K562 (cell line): ENCODE results near the gene MED15. TPM values are rescaled to one million over a fixed set of nuclear protein-coding genes. Genes with fewer than 3 reads are reported as not detected.

Experiments
- ADNP ChIP-seq: fragments of 200-800 bp; sonication (Bioruptor generic); IDR thresholded peaks from 2 replicates; pipeline ENCODE4 v1.6.1; 2016; ENCODE audit warnings: missing genetic modification characterization, missing compliant biosample characterization
- DMBX1 ChIP-seq: fragments of 250-450 bp; sonication (Bioruptor Pico); IDR thresholded peaks from 2 replicates; pipeline ENCODE4 v1.8.0; 2022; ENCODE audit warnings: inconsistent platforms, mild to moderate bottlenecking, moderate library complexity, borderline replicate concordance
- ELF1 ChIP-seq: fragments of 200-800 bp; sonication (Bioruptor generic); IDR thresholded peaks from 2 replicates; pipeline ENCODE4 v1.6.1; 2016; ENCODE audit warnings: missing genetic modification characterization, missing compliant biosample characterization
- EZH2 ChIP-seq: IDR thresholded peaks from 2 replicates; pipeline ENCODE4 v1.6.1; 2012; ENCODE audit warnings: low read depth, mild to moderate bottlenecking, inconsistent platforms, low read length, borderline replicate concordance
- GATAD2A ChIP-seq: fragments of 450-650 bp; IDR thresholded peaks from 2 replicates; pipeline ENCODE4 v1.6.1; 2017
- GTF2F1 ChIP-seq: IDR thresholded peaks from 2 replicates; pipeline ENCODE4 v1.6.1; 2011; ENCODE audit warnings: low read depth, low read length, improper control_type of control experiment
- HDAC1 ChIP-seq, 2 experiments: fragments of 450-650 bp; IDR thresholded peaks; 2 replicates each; pipeline ENCODE4 v1.6.1; 2016 to 2017; ENCODE audit warnings: inconsistent platforms in 1 of 2, mild to moderate bottlenecking in 1 of 2, moderate library complexity in 1 of 2
- NCOA4 ChIP-seq: fragments of 450-650 bp; IDR thresholded peaks from 2 replicates; pipeline ENCODE4 v1.6.1; 2018; ENCODE audit warnings: mild to moderate bottlenecking; ENCODE audit not compliant: partially characterized antibody
- NFXL1 ChIP-seq: fragments of 450-650 bp; formaldehyde crosslinking; IDR thresholded peaks from 2 replicates; pipeline ENCODE4 v1.4.0; 2021; ENCODE audit warnings: mild to moderate bottlenecking
- PCBP1 ChIP-seq: fragments of 200-400 bp; formaldehyde crosslinking; IDR thresholded peaks from 2 replicates; pipeline ENCODE4 v1.6.1; 2018; ENCODE audit warnings: mild to moderate bottlenecking, low read depth, low read length; ENCODE audit not compliant: poor library complexity, severe bottlenecking
- SIN3B ChIP-seq: fragments of 450-650 bp; IDR thresholded peaks from 2 replicates; pipeline ENCODE4 v1.6.1; 2017; ENCODE audit warnings: low read depth, mild to moderate bottlenecking, moderate library complexity
- XRCC4 ChIP-seq: IDR thresholded peaks from one replicate; pipeline ENCODE4 v1.6.1; 2011; ENCODE audit not compliant: insufficient read depth, insufficient read length; ENCODE audit errors: extremely low read depth
- polyA plus RNA-seq, 8 experiments: library from polyadenylated mRNA; depleted of rRNA in 4 of 8; stranded (reverse) in 5 of 8; unstranded in 3 of 8; fragments of >200 nt; fragmentation: Nextera tagmentation in 2 of 8; fragmentation: Illumina TruSeq in 1 of 8; extraction: Ambion mirVana in 2 of 8; extraction: Trizol in 1 of 8; gene quantifications; 2 replicates each; pipeline versions ENCODE4 v1.2.1 to v1.2.3, GENCODE V29; 2011 to 2014; ENCODE audit warnings: inconsistent platforms in 1 of 8, missing spikeins in 1 of 8
- total RNA-seq, 7 experiments: library from RNA; depleted of rRNA in 6 of 7; stranded (reverse); fragments of >200 nt in 6 of 7; fragmentation: Illumina TruSeq in 2 of 7; extraction: Trizol in 2 of 7; gene quantifications; 2 replicates each; pipeline versions ENCODE4 v1.2.1 to v1.2.3, GENCODE V29; 2011 to 2021; ENCODE audit warnings: low replicate concordance in 1 of 7
- TF ChIP-seq, protein P1 (sequence below): fragments of 250-450 bp; sonication (Bioruptor Pico); IDR thresholded peaks from 2 replicates; pipeline ENCODE4 v1.5.0; 2021; ENCODE audit warnings: mild to moderate bottlenecking, borderline replicate concordance
- TF ChIP-seq, protein P2 (sequence below), 2 experiments: fragments of 450-650 bp; IDR thresholded peaks; 2 replicates each; pipeline ENCODE4 v1.6.1; 2018; ENCODE audit warnings: mild to moderate bottlenecking in 2 of 2, low read depth in 1 of 2; ENCODE audit not compliant: partially characterized antibody in 2 of 2
- TF ChIP-seq, protein P3 (sequence below): fragments of 250-450 bp; sonication (Bioruptor Pico); IDR thresholded peaks from 2 replicates; pipeline ENCODE4 v1.5.1; 2021; ENCODE audit warnings: mild to moderate bottlenecking
- TF ChIP-seq, protein P4 (sequence below): fragments of 450-650 bp; IDR thresholded peaks from 2 replicates; pipeline ENCODE4 v1.6.1; 2018; ENCODE audit warnings: mild to moderate bottlenecking, low read depth; ENCODE audit not compliant: partially characterized antibody
- TF ChIP-seq, protein P5 (sequence below): fragments of 450-650 bp; formaldehyde crosslinking; IDR thresholded peaks from 2 replicates; pipeline ENCODE4 v1.4.0; 2022; ENCODE audit warnings: missing genetic modification characterization

The MED15 gene
- total and polyA plus RNA-seq, 9 of the 15 experiments (the other 6 are each of a cell fraction or from before 2014, with no cell fraction given): 4.0 to 271 (median 60.1) TPM

DNA sequence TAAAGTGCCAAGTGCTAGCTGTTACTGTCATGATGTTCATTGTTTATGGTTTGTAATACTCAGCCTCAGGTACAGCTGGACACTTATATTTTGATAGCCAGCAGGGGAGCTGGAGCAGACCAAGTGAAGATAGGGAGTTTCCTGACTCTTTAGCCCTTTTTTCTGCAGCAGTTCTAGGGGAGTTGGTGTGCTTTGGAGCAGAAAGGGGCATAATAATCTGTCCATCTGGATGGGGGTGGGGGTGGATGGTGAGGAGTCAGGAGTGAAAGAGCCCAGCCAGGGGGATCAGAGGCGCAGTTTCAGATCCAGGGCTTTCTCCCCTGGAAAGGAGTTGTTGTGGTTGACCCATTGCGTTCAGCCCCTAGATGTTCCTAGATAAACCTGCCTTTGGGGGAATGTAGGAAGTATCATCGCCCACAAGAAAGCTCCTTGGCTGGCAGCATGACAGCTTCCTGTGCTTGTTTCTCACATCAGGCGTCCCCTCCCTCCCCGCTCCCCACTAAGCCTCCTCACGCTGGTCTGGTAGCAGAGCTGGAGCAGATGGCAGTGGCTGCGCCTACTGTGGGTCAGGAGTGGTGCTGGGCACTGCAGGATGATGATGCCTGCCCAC is 41.9 kb downstream of the MED15 start (continued):
- TF ChIP-seq NFXL1 (CRISPR knock-in tag): no peak
- no peak for TF ChIP-seq GATAD2A
- TF ChIP-seq NCOA4: no peak
- TF ChIP-seq, protein P1, sequence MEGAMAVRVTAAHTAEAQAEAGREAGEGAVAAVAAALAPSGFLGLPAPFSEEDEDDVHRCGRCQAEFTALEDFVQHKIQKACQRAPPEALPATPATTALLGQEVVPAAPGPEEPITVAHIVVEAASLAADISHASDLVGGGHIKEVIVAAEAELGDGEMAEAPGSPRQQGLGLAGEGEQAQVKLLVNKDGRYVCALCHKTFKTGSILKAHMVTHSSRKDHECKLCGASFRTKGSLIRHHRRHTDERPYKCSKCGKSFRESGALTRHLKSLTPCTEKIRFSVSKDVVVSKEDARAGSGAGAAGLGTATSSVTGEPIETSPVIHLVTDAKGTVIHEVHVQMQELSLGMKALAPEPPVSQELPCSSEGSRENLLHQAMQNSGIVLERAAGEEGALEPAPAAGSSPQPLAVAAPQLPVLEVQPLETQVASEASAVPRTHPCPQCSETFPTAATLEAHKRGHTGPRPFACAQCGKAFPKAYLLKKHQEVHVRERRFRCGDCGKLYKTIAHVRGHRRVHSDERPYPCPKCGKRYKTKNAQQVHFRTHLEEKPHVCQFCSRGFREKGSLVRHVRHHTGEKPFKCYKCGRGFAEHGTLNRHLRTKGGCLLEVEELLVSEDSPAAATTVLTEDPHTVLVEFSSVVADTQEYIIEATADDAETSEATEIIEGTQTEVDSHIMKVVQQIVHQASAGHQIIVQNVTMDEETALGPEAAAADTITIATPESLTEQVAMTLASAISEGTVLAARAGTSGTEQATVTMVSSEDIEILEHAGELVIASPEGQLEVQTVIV: no peak
- TF ChIP-seq, protein P2, sequence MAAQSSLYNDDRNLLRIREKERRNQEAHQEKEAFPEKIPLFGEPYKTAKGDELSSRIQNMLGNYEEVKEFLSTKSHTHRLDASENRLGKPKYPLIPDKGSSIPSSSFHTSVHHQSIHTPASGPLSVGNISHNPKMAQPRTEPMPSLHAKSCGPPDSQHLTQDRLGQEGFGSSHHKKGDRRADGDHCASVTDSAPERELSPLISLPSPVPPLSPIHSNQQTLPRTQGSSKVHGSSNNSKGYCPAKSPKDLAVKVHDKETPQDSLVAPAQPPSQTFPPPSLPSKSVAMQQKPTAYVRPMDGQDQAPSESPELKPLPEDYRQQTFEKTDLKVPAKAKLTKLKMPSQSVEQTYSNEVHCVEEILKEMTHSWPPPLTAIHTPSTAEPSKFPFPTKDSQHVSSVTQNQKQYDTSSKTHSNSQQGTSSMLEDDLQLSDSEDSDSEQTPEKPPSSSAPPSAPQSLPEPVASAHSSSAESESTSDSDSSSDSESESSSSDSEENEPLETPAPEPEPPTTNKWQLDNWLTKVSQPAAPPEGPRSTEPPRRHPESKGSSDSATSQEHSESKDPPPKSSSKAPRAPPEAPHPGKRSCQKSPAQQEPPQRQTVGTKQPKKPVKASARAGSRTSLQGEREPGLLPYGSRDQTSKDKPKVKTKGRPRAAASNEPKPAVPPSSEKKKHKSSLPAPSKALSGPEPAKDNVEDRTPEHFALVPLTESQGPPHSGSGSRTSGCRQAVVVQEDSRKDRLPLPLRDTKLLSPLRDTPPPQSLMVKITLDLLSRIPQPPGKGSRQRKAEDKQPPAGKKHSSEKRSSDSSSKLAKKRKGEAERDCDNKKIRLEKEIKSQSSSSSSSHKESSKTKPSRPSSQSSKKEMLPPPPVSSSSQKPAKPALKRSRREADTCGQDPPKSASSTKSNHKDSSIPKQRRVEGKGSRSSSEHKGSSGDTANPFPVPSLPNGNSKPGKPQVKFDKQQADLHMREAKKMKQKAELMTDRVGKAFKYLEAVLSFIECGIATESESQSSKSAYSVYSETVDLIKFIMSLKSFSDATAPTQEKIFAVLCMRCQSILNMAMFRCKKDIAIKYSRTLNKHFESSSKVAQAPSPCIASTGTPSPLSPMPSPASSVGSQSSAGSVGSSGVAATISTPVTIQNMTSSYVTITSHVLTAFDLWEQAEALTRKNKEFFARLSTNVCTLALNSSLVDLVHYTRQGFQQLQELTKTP (IDR thresholded peaks at IDR 0.05; ENCODE audit: low read depth in 1 of 2, partially characterized antibody in 2 of 2): no peak
- no peak for TF ChIP-seq ADNP
- TF ChIP-seq GTF2F1: no peak
- no peak for TF ChIP-seq XRCC4
- 0 out of 2 replicates have a peak, but pooled peaks have one; percentile 35 for TF ChIP-seq DMBX1 (CRISPR knock-in tag)
- TF ChIP-seq PCBP1: no peak
- TF ChIP-seq HDAC1 (IDR thresholded peaks at IDR 0.05): no peak
- TF ChIP-seq SIN3B: no peak
- TF ChIP-seq, protein P3, sequence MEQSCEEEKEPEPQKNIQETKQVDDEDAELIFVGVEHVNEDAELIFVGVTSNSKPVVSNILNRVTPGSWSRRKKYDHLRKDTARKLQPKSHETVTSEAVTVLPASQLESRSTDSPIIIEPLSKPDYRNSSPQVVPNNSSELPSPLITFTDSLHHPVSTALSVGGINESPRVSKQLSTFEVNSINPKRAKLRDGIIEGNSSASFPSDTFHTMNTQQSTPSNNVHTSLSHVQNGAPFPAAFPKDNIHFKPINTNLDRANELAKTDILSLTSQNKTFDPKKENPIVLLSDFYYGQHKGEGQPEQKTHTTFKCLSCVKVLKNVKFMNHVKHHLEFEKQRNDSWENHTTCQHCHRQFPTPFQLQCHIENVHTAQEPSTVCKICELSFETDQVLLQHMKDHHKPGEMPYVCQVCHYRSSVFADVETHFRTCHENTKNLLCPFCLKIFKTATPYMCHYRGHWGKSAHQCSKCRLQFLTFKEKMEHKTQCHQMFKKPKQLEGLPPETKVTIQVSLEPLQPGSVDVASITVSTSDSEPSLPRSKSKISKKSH: no peak
- TF ChIP-seq ELF1 (tag): no peak
- TF ChIP-seq, protein P4, sequence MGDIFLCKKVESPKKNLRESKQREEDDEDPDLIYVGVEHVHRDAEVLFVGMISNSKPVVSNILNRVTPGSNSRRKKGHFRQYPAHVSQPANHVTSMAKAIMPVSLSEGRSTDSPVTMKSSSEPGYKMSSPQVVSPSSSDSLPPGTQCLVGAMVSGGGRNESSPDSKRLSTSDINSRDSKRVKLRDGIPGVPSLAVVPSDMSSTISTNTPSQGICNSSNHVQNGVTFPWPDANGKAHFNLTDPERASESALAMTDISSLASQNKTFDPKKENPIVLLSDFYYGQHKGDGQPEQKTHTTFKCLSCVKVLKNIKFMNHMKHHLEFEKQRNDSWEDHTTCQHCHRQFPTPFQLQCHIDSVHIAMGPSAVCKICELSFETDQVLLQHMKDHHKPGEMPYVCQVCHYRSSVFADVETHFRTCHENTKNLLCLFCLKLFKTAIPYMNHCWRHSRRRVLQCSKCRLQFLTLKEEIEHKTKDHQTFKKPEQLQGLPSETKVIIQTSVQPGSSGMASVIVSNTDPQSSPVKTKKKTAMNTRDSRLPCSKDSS: no peak
- no peak for TF ChIP-seq EZH2
- TF ChIP-seq, protein P5, sequence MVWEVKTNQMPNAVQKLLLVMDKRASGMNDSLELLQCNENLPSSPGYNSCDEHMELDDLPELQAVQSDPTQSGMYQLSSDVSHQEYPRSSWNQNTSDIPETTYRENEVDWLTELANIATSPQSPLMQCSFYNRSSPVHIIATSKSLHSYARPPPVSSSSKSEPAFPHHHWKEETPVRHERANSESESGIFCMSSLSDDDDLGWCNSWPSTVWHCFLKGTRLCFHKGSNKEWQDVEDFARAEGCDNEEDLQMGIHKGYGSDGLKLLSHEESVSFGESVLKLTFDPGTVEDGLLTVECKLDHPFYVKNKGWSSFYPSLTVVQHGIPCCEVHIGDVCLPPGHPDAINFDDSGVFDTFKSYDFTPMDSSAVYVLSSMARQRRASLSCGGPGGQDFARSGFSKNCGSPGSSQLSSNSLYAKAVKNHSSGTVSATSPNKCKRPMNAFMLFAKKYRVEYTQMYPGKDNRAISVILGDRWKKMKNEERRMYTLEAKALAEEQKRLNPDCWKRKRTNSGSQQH (CRISPR knock-in tag): no peak
